Natural killer cell (primary cell): Measurements from ENCODE around the gene ORAI2. TPM values are rescaled to one million over a fixed set of nuclear protein-coding genes. Genes with fewer than 3 reads are reported as not detected.

Source experiments
- ATAC-seq, 3 donors: fragments of 150-1000 bp in 2 of 3; fragments of 200-7000 bp in 1 of 3; cut with Tn5 transposase; 1 replicate in 1 of 3; 2 replicates in 2 of 3; pipeline ENCODE4 v1.10.0; 2021; ENCODE audit warnings: mild to moderate bottlenecking in 2 of 3, moderate library complexity in 2 of 3
- DNase-seq, 2 donors: peaks; one replicate each; pipeline versions ENCODE4 v3.0.0 to v3.0.0-alpha.2; 2013 to 2021; ENCODE audit warnings: mixed read lengths in 1 of 2
- H3K27ac ChIP-seq: one replicate; pipeline ENCODE4 v1.5.1; 2013; ENCODE audit warnings: mild to moderate bottlenecking, low read length
- H3K27me3 ChIP-seq: one replicate; pipeline ENCODE4 v1.6.1; 2013; ENCODE audit warnings: low read length; ENCODE audit not compliant: control insufficient read depth, insufficient read depth
- H3K36me3 ChIP-seq: one replicate; pipeline ENCODE4 v1.6.1; 2013; ENCODE audit warnings: low read length; ENCODE audit not compliant: control insufficient read depth, insufficient read depth
- H3K4me1 ChIP-seq: one replicate; pipeline ENCODE4 v1.6.1; 2013; ENCODE audit warnings: low read length; ENCODE audit not compliant: control insufficient read depth, insufficient read depth
- H3K4me3 ChIP-seq: one replicate; pipeline ENCODE4 v1.5.1; 2013; ENCODE audit warnings: low read length
- H3K9me3 ChIP-seq: one replicate; pipeline ENCODE4 v1.6.1; 2013; ENCODE audit warnings: low read length; ENCODE audit not compliant: control insufficient read depth, insufficient read depth
- H3K27ac Mint-ChIP-seq, 2 donors: one replicate each; pipeline ENCODE4 v1.8.0; 2022; ENCODE audit warnings: mild to moderate bottlenecking in 2 of 2, mixed read lengths in 2 of 2, moderate library complexity in 1 of 2
- H3K27me3 Mint-ChIP-seq, 2 donors: one replicate each; pipeline ENCODE4 v1.8.0; 2022; ENCODE audit warnings: low read depth in 2 of 2, mixed read lengths in 2 of 2
- H3K36me3 Mint-ChIP-seq: one replicate; pipeline ENCODE4 v1.8.0; 2022; ENCODE audit warnings: mixed read lengths
- H3K4me1 Mint-ChIP-seq, 2 donors: one replicate each; pipeline ENCODE4 v1.8.0; 2022; ENCODE audit warnings: mixed read lengths in 2 of 2
- H3K4me3 Mint-ChIP-seq: one replicate; pipeline ENCODE4 v1.8.0; 2022; ENCODE audit warnings: mild to moderate bottlenecking, moderate library complexity, mixed read lengths
- H3K9me3 Mint-ChIP-seq, 2 donors: one replicate each; pipeline ENCODE4 v1.8.0; 2022; ENCODE audit warnings: mixed read lengths in 2 of 2
- WGBS: methylation state at CpG from one replicate; pipeline ENCODE4 v1.1.7; 2013; ENCODE audit warnings: missing lambda C conversion rate; ENCODE audit not compliant: insufficient coverage; 5-methylcytosine and 5-hydroxymethylcytosine counted together
- intact Hi-C: fragments of 100-400 bp; cut with micrococcal nuclease; formaldehyde crosslinking; loops from one replicate; pipeline ENCODE4 v1.14.2; 2022
- total RNA-seq, 4 donors: library from RNA; stranded (reverse); fragments of 120-200 nt in 1 of 4; gene quantifications; one replicate each; pipeline versions ENCODE4 v1.2.3 to v1.2.4, GENCODE V29; 2013 to 2022
- TF ChIP-seq, protein P1 (sequence below): fragments of 200-600 bp; IDR thresholded peaks from one replicate; pipeline ENCODE4 v1.8.0; 2022; ENCODE audit warnings: antibody characterized with exemption

The ORAI2 gene
- total RNA-seq, 3 donors from 2014 or later (not counting 1 experiment from before 2014, with no cell fraction given), result 39.1 to 55.0 (median 41.3) TPM

DNA sequence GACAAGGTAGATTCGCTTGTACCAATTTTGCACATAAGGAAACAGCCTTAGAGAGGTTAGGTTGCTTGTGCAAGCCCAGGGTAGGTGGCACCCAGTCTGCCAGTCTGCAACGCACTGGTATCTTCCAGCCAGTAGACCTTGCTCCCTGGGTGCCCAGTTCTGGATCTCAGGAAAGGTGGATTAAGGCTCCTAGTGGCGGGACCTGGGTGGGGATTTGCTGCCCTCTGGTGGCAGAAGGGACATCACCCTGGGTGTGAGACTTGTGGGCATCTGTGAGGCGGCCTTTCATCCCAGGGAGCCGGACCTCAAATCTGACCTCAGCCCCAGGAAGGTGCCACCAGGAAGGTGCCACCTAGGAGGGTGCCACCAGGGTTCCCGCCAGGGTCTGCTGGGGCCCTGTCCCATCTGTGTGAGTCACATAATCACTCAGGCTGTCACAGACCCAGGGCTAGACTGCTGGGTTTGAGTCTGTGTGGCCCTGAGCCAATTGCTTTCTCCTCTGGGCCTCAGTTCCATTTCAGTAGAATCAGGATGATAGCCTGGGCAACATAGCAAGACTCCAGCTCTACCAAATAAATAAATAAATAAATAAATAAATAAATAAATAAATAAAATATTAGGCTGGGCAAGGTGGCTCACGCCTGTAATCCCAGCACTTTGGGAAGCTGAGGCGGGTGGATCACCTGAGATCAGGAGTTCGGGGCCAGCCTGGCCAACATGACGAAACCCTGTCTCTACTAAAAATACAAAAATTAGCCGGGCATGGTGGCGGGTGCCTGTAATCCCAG is 42.5 kb upstream of the ORAI2 start:
- Histone ChIP-seq H3K36me3 (peaks cover 2% of the 10 kb centered on the region), H3K9me3 (no peaks in the 10 kb centered on the region), H3K4me1 (peaks cover 8% of the 10 kb centered on the region), H3K27me3 (no peaks in the 10 kb centered on the region), H3K4me3 (no peak overlapping the region), H3K27ac (no peak overlapping the region)
- ATAC-seq (peak; percentile 75 to 86 (median 81)), DNase-seq (peak; percentile 66 to 83)
- TF ChIP-seq, protein P1, sequence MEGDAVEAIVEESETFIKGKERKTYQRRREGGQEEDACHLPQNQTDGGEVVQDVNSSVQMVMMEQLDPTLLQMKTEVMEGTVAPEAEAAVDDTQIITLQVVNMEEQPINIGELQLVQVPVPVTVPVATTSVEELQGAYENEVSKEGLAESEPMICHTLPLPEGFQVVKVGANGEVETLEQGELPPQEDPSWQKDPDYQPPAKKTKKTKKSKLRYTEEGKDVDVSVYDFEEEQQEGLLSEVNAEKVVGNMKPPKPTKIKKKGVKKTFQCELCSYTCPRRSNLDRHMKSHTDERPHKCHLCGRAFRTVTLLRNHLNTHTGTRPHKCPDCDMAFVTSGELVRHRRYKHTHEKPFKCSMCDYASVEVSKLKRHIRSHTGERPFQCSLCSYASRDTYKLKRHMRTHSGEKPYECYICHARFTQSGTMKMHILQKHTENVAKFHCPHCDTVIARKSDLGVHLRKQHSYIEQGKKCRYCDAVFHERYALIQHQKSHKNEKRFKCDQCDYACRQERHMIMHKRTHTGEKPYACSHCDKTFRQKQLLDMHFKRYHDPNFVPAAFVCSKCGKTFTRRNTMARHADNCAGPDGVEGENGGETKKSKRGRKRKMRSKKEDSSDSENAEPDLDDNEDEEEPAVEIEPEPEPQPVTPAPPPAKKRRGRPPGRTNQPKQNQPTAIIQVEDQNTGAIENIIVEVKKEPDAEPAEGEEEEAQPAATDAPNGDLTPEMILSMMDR, result peak; percentile 83
- Mint-ChIP-seq H3K9me3 (no peaks in the 10 kb centered on the region), H3K4me1 (peaks cover 5% of the 10 kb centered on the region in 2 donors), H3K27ac (no peak overlapping the region), H3K27me3 (no peaks in the 10 kb centered on the region), H3K36me3 (no peaks in the 10 kb centered on the region), H3K4me3 (no peak overlapping the region)
- 48% methylated on average over 6 of the region's 12 CpGs for WGBS
- intact Hi-C loops, result loop anchor here (1.0 kb wide), 1 partner anchor 112 kb away; no protein-coding TSS in a partner anchor

DNA sequence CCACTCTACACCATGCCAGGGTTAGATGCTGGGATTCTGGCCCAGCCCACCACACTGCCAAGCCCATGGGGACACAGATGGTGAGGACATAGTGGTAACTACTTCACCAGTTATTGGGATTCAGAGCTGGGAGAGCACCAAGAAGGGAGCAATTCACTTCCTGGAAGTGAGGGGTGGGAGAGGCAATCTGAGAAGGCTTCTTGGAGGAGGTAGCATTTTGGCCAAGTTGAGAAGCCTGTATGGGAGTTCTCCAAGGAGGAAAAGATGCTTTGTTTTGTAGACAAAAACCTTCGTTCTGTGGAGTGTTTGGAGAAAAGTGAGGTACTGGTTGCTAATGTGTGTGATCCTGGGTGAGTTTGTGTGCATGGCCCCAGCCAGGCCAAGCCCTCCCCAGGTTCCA is 41.0 kb upstream of the ORAI2 start:
- Histone ChIP-seq H3K27ac (no peak overlapping the region), H3K4me1 (peaks cover 19% of the 10 kb centered on the region), H3K27me3 (no peaks in the 10 kb centered on the region), H3K9me3 (no peaks in the 10 kb centered on the region), H3K36me3 (peaks cover 2% of the 10 kb centered on the region), H3K4me3 (no peak overlapping the region)
- DNase-seq (no peak), ATAC-seq (no peak)
- Mint-ChIP-seq H3K27me3 (no peaks in the 10 kb centered on the region), H3K4me1 (peaks cover 14% of the 10 kb centered on the region in 2 donors), H3K9me3 (no peaks in the 10 kb centered on the region), H3K4me3 (no peak overlapping the region), H3K36me3 (no peaks in the 10 kb centered on the region), H3K27ac (no peak overlapping the region)
- intact Hi-C loops, result no loop called here
- WGBS, result 100% methylated on average over 1 of the region's 1 CpG
- TF ChIP-seq, protein P1, result no peak

DNA sequence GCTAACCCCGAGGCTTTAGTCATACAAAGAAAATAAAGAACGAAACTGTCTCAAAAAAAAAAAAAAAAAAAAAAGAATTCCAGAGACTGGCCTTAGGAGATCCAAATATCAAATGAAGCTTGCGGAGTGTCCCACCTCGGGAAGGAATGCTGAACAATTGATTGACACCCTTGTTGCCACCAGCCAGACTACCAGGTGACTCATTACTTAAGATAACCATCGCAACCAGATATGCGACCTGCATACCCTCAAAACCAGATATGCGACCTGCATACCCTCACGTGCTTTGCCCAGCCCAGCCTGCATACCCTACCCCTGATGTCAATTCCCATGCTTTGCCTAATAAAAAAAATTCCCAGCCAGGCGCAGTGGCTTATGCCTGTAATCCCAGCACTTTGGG is 39.9 kb upstream of the ORAI2 start:
- no peaks in the 10 kb centered on the region for H3K9me3 Mint-ChIP-seq
- no peak overlapping the region for H3K27ac Mint-ChIP-seq
- no peak for DNase-seq
- H3K4me3 ChIP-seq, result no peak overlapping the region
- H3K4me3 Mint-ChIP-seq, result no peak overlapping the region
- H3K27ac ChIP-seq, result no peak overlapping the region
- no peaks in the 10 kb centered on the region for H3K27me3 Mint-ChIP-seq
- 95% methylated on average over 9 of the region's 9 CpGs for WGBS
- intact Hi-C loops, result no loop called here
- H3K4me1 Mint-ChIP-seq, result peaks cover 18% of the 10 kb centered on the region in 2 donors
- ATAC-seq, result no peak
- peaks cover 22% of the 10 kb centered on the region for H3K4me1 ChIP-seq
- H3K9me3 ChIP-seq, result no peaks in the 10 kb centered on the region
- no peaks in the 10 kb centered on the region for H3K36me3 Mint-ChIP-seq
- TF ChIP-seq, protein P1, result no peak
- peaks cover 1% of the 10 kb centered on the region for H3K36me3 ChIP-seq
- no peaks in the 10 kb centered on the region for H3K27me3 ChIP-seq

DNA sequence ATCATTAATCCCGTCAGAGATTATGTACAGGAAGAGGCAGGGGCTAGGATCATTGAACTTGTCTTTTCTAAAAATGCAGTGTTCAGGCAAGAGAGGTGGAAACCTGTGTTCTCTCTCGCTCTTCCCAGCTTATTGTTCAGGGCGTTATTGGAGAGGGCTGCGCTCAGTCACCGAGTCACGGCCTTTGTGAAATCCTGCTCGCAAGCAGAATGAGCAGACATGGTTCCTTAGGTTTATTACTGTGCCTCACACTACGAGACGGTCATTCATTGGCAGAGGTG is 37.8 kb upstream of the ORAI2 start:
- no peaks in the 10 kb centered on the region for H3K9me3 ChIP-seq
- DNase-seq, result no peak
- ATAC-seq, result peak in 1 of 3 donors; percentile 5
- 27% methylated on average over 9 of the region's 9 CpGs for WGBS
- no peaks in the 10 kb centered on the region for H3K27me3 ChIP-seq
- TF ChIP-seq, protein P1, result no peak
- Mint-ChIP-seq H3K27ac (peak overlapping the region; percentile 91 to 92), H3K4me3 (peak overlapping the region; percentile 93), H3K9me3 (no peaks in the 10 kb centered on the region), H3K36me3 (peaks cover under 1% of the 10 kb centered on the region), H3K27me3 (no peaks in the 10 kb centered on the region), H3K4me1 (peaks cover 18% of the 10 kb centered on the region in 2 donors)
- peaks cover 22% of the 10 kb centered on the region for H3K4me1 ChIP-seq
- H3K36me3 ChIP-seq, result peaks cover 17% of the 10 kb centered on the region
- peak overlapping the region; percentile 82 for H3K4me3 ChIP-seq
- intact Hi-C loops, result no loop called here
- peak overlapping the region; percentile 59 for H3K27ac ChIP-seq
